GM13977 (cell line): ENCODE results near the gene OSBP2.

ENCODE experiments used
- DNase-seq: peaks from one replicate; pipeline ENCODE4 v3.0.0; 2012; ENCODE audit warnings: low spot score
- in situ Hi-C: fragments of 300-500 bp; cut with MboI; formaldehyde crosslinking; loops from one replicate; pipeline ENCODE4 v1.12.0; 2022; ENCODE audit warnings: low sequenced_read_pairs, low pct_unique_long_range_greater_than_20kb, mixed read lengths, inconsistent platforms; ENCODE audit not compliant: unreplicated experiment
- TF ChIP-seq, protein P1 (sequence below): IDR thresholded peaks from 2 replicates; pipeline ENCODE4 v1.5.1; 2012; ENCODE audit warnings: mild to moderate bottlenecking, control low read depth; ENCODE audit not compliant: insufficient read depth; ENCODE audit errors: extremely low read depth, missing control alignments

OSBP2 gene

DNA sequence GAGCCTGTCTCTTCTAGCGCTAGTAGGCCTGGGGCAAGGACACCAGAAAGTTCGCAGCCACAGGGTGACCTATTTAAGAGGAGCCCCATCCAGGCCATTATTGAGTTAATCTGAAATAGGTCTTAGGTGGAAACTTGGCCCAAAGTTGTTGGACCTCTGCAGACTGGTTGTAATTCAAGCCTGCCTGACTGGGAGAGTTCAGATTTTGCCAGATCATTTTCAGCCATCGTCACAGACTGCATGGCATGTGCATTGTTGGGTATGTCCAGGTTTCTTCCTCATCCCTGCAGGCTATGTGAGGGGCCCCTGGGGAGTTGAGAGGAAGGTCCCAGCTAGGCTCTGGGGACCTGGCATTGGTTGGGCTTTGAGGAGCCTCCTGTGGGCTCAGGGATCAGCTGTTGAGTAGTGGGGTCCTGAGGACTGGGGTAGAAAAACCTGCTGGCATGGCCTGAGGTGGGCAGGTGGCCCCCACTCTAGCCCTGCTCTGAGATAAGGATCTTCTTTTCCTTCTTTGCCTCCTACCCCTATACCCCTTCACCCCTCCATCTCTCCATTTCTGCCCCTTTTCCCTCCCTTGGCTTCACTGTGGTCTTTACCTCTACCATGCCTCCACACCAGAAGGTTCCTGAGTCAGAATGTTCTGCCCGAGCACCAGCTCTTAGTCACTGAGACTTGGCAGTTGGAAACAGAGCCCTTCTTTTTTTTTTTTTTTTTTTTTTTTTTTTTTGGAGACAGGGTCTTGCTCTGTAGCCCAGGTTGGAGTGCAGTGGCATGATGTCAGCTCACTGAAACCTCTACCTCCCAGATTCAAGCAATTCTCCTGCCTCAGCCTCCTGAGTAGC lies 161.2 kb downstream of the OSBP2 start:
- no peak for DNase-seq
- in situ Hi-C loops, result no loop called here
- TF ChIP-seq, protein P1, sequence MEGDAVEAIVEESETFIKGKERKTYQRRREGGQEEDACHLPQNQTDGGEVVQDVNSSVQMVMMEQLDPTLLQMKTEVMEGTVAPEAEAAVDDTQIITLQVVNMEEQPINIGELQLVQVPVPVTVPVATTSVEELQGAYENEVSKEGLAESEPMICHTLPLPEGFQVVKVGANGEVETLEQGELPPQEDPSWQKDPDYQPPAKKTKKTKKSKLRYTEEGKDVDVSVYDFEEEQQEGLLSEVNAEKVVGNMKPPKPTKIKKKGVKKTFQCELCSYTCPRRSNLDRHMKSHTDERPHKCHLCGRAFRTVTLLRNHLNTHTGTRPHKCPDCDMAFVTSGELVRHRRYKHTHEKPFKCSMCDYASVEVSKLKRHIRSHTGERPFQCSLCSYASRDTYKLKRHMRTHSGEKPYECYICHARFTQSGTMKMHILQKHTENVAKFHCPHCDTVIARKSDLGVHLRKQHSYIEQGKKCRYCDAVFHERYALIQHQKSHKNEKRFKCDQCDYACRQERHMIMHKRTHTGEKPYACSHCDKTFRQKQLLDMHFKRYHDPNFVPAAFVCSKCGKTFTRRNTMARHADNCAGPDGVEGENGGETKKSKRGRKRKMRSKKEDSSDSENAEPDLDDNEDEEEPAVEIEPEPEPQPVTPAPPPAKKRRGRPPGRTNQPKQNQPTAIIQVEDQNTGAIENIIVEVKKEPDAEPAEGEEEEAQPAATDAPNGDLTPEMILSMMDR, result no peak

DNA sequence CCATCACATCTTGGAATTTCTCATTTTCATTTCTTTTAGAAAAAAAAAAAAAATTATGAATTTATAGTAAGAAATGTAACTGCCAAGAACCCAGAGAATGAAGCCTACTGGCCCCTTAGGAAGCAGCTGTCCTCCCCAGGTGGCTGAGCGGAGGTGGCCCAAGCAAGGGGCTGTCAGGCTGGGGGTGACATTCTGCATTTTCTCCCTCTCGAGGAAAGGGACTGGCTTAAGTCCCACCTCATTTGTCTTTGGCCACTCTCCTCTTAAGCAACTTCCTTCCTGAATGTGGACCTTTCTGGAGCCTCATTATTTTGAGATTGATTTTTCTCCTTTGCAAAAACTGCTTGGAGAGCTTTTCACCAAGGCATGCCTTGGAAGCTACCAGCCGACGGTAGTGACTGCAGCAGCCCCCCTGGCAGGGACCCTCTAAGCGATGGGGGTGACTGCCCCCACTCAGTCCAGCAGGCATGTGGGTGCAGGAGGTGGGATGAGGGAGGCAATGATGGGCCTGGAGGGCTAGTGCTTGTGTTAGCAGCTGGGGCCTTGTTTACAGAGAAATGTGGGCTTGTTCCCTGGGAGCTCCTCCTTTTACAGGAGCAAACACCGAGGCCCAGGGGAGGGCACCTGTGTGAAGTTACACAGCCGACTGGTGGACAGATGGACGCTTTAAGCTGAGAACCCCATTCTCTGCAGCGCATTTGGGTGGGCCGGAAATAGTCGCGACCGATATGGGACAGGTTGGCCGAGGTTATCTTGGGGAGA lies 162.2 kb downstream of the OSBP2 start:
- in situ Hi-C loops, result no loop called here
- DNase-seq, result no peak

DNA sequence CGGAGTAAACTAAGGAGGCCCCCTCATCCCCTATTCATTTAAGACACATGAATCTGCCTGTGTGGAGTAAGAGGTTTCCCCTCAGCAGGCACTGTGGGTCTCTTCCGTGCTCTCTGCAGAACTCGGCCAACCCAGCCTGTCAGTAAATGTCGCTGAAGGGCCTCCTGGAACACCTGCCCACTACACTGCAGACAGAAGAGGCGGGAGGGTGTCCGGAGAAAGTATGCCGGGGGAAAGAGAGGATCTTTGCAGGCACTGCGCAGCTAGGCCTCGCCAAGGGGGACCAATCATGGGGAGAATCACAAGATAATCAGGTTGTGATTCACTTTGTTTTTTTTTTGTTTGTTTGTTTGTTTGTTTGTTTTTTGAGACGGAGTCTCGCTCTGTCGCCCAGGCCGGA lies 163.1 kb downstream of the OSBP2 start:
- in situ Hi-C loops, result no loop called here
- no peak for DNase-seq
- TF ChIP-seq, protein P1, result no peak

More for the DNA sequence above, 162.2 kb downstream of the OSBP2 start:
- TF ChIP-seq, protein P1, result no peak

DNA sequence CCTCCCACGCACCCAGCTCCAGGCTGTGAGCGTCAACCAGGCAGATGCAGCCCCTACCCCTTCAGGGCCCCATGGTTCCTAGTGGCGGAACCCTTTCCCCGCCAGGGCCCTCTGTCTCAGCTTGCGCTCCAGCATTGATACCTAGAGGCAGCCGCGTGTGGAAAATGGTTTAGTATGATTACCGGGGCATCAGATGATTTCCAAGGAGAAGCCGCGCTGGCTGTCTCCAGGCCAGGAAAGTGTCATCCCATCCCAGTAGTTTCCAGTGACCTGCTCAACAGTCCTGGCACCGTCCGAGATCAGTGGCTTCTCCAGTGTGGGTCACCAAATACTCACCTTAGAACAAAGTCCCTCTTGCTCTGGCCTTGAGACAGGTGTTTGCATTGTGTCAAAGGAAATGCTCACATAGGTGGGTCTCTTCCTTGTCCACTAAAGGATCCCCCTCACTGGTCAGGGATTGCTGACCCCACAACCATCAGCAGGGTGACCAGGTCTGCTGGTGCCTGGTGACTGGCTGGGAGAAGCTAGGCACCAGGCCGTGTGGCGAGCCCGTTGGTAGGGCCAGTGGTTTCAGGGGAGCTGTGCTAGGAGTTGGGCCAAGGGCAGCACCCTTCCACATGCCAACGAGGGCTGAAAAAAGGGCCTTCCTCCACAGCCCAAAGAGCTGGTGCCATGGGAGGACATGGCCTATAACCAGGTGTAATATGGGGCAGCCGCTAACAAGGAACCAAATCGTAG lies 164.5 kb downstream of the OSBP2 start:
- TF ChIP-seq, protein P1, result no peak
- in situ Hi-C loops, result no loop called here
- DNase-seq, result peak; percentile 9

DNA sequence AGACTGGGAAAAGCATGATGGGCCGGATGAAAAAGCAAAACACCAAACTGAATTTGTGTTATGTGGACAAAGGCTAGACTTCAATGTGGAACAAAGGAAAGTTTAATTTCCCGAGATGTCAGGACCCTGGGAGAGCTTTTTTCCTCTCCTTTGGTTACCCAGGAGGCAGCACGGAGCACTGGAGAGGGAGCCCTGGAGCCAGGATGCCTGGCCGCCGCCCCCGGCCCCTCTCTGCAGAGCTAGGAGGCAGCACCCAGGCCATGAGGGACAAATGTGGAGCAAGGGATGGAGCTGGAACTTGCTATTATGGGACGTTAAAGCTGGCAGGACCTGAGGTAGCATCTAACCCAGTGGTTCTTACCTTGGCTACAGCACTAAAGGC lies 165.0 kb downstream of the OSBP2 start:
- TF ChIP-seq, protein P1, result no peak
- no peak for DNase-seq
- in situ Hi-C loops, result no loop called here
